Measurements from ENCODE around the gene METTL6. TPM values are rescaled to one million over a fixed set of nuclear protein-coding genes. Genes with fewer than 3 reads are reported as not detected.

METTL6 gene, protein sequence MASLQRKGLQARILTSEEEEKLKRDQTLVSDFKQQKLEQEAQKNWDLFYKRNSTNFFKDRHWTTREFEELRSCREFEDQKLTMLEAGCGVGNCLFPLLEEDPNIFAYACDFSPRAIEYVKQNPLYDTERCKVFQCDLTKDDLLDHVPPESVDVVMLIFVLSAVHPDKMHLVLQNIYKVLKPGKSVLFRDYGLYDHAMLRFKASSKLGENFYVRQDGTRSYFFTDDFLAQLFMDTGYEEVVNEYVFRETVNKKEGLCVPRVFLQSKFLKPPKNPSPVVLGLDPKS
- 24.2 and 30.9 TPM in 2 replicates for total RNA-seq (2014; rRNA removed; shearing (Covaris generic))
- 20.8 and 21.6 TPM in 2 replicates for polyA plus RNA-seq (2016; fragmentation: Nextera tagmentation; extraction: Ambion mirVana)

DNA sequence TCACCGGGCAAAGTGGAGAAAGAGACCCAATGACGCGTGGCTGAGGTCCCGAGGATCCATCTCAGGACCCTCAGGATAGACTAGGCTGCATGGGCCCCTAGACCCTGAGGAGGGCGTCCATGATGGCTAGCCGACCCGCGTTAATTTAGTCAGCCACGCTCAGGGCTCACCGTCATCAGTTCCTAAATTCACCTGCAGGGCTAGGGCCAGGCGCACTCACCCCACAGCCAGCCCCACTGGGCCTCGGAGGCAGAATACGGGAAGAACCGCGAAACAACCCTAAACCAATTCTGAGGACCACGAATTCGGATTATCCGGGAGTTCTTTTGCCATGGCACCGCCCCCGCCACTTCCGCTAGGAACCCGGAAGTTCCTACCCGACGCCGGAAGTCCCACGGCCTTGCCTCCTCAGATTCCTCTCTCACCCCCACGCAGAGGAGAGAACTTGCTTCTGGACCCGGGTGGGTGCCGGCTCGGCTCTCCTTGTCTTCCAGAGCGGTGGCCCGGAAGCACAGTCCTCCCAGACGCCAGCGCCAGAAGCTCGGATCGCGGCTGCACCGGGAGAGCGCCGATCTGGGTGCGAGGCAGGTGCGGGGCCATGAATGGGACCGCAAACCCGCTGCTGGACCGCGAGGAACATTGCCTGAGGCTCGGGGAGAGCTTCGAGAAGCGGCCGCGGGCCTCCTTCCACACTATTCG lies at the start of gene METTL6, which contains the start of gene EAF1:
Gene METTL6, minus strand, starts transcription at position 363 of the 699 bp plus-strand sequence. CDS start 1,033 bp downstream, outside the sequence.
Gene EAF1, plus strand, starts transcription at position 417 of the 699 bp plus-strand sequence. Its CDS starts 182 bp downstream, at position 599.
- 1 to 2% methylated on average over 49 to 52 of the region's 52 CpGs for WGBS, 2 experiments (ENCODE audit: low coverage in 1 of 2, low lambda C conversion rate in 2 of 2, missing lambda C conversion rate in 2 of 2)
- H3K27me3 ChIP-seq (replicated peaks; ENCODE audit: insufficient read depth), result no peaks in the 10 kb centered on the region
- in situ Hi-C loops (cut with MboI), result loop anchor here (10.0 kb wide), 1 partner anchor 127 kb away; no protein-coding TSS in a partner anchor

DNA sequence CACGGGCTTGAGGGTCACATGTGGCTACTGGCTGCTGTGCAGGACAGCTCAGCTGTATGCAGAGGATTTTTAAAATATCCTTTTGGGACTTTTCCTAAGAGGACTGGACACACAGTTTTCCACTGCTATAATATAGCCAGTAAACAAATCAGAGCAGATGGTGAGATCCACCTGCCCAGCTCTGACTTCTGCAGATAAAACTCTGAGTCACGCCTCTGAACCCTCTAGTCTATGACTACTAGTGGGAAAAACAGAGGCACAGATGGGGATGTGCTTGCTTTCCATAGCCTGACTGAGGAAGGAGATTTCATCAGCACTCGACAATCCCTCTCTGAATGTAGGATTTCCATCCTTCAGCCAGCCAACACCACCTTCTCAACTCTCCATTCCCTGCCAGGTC lies 49.0 kb upstream of the METTL6 start:
- 24 to 27% methylated on average over 3 of the region's 3 CpGs for WGBS, 2 experiments (ENCODE audit: low coverage in 1 of 2, low lambda C conversion rate in 2 of 2, missing lambda C conversion rate in 2 of 2)
- no peak for TF ChIP-seq EZH2 (IDR thresholded peaks at IDR 0.05; ENCODE audit: insufficient read depth, poor library complexity, severe bottlenecking)
- Histone ChIP-seq H3K36me3 (ENCODE audit: low read depth) (no peaks in the 10 kb centered on the region), H3K9ac (no peak overlapping the region), H3F3A (ENCODE audit: insufficient read depth) (no peaks in the 10 kb centered on the region), H3K9me3 (ENCODE audit: low read depth) (no peaks in the 10 kb centered on the region), H3K9me2 (ENCODE audit: insufficient read depth) (no peaks in the 10 kb centered on the region), H4K20me1 (ENCODE audit: insufficient read depth) (no peaks in the 10 kb centered on the region), H3K27ac (no peak overlapping the region), H3K4me3 (no peak overlapping the region), H3K79me2 (ENCODE audit: insufficient read depth) (no peaks in the 10 kb centered on the region), H2AFZ (no peak overlapping the region), H3K4me2 (ENCODE audit: unreplicated experiment) (no peak overlapping the region), H3K4me1 (ENCODE audit: insufficient read depth) (no peaks in the 10 kb centered on the region), H3K27me3 (replicated peaks; ENCODE audit: insufficient read depth) (no peaks in the 10 kb centered on the region)
- in situ Hi-C loops (cut with MboI), result no loop called here
- DNase-seq, result peak; percentile 69

More for the DNA sequence above, at the start of gene METTL6, which contains the start of gene EAF1:
- Histone ChIP-seq H3K4me2 (ENCODE audit: unreplicated experiment) (peak within 1 kb of the TSS; percentile 96), H3F3A (ENCODE audit: insufficient read depth) (peaks cover 14% of the 10 kb centered on the region; the same call in 1 of the 2 replicates), H4K20me1 (ENCODE audit: insufficient read depth) (no peaks in the 10 kb centered on the region), H3K4me3 (peak within 1 kb of the TSS; percentile 99), H3K36me3 (ENCODE audit: low read depth) (peaks cover 30% of the 10 kb centered on the region), H3K4me1 (ENCODE audit: insufficient read depth) (peaks cover 19% of the 10 kb centered on the region), H3K9me3 (ENCODE audit: low read depth) (no peaks in the 10 kb centered on the region), H3K27ac (peak within 1 kb of the TSS; percentile 92), H3K9me2 (ENCODE audit: insufficient read depth) (no peaks in the 10 kb centered on the region), H2AFZ (peak within 1 kb of the TSS; percentile 97), H3K79me2 (ENCODE audit: insufficient read depth) (peaks cover 81% of the 10 kb centered on the region), H3K9ac (peak within 1 kb of the TSS; percentile 95)
- TF ChIP-seq EZH2 (IDR thresholded peaks at IDR 0.05; ENCODE audit: insufficient read depth, poor library complexity, severe bottlenecking), result no peak
- no peak for TF ChIP-seq EZH2phosphoT487 (IDR thresholded peaks at IDR 0.05; ENCODE audit: insufficient read depth, low read depth)
- peak; percentile 91 for DNase-seq

DNA sequence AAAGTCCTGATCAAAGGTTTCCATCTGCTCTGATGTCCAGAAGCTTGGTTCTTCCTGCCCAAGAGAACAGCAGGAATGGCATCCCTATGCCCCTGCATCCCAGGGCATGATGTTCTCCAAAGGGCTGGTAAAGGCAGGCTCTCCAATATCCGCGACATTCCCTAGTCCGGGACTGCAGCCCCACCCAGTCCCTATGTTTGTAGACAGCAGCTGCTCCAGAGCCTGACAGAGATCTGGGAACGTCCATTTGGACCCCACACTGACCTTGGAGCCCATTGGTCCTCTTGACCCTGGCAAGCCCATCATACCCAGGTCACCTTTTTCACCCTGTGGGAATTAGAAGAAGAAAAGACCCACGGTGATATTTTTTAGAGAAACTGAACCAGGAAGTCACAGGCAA lies 47.8 kb upstream of the METTL6 start:
- Histone ChIP-seq H4K20me1 (ENCODE audit: insufficient read depth) (no peaks in the 10 kb centered on the region), H2AFZ (no peak overlapping the region), H3K9me3 (ENCODE audit: low read depth) (no peaks in the 10 kb centered on the region), H3K9ac (no peak overlapping the region), H3K4me1 (ENCODE audit: insufficient read depth) (no peaks in the 10 kb centered on the region), H3K4me3 (no peak overlapping the region), H3F3A (ENCODE audit: insufficient read depth) (no peaks in the 10 kb centered on the region), H3K79me2 (ENCODE audit: insufficient read depth) (no peaks in the 10 kb centered on the region), H3K36me3 (ENCODE audit: low read depth) (no peaks in the 10 kb centered on the region), H3K4me2 (ENCODE audit: unreplicated experiment) (no peak overlapping the region), H3K27ac (no peak overlapping the region), H3K9me2 (ENCODE audit: insufficient read depth) (no peaks in the 10 kb centered on the region), H3K27me3 (replicated peaks; ENCODE audit: insufficient read depth) (no peaks in the 10 kb centered on the region)
- no peak for DNase-seq
- 64 to 65% methylated on average over 5 of the region's 5 CpGs for WGBS, 2 experiments (ENCODE audit: low coverage in 1 of 2, low lambda C conversion rate in 2 of 2, missing lambda C conversion rate in 2 of 2)
- in situ Hi-C loops (cut with MboI), result no loop called here
- no peak for TF ChIP-seq EZH2phosphoT487 (IDR thresholded peaks at IDR 0.05; ENCODE audit: insufficient read depth, low read depth)
- no peak for TF ChIP-seq EZH2 (IDR thresholded peaks at IDR 0.05; ENCODE audit: insufficient read depth, poor library complexity, severe bottlenecking)

DNA sequence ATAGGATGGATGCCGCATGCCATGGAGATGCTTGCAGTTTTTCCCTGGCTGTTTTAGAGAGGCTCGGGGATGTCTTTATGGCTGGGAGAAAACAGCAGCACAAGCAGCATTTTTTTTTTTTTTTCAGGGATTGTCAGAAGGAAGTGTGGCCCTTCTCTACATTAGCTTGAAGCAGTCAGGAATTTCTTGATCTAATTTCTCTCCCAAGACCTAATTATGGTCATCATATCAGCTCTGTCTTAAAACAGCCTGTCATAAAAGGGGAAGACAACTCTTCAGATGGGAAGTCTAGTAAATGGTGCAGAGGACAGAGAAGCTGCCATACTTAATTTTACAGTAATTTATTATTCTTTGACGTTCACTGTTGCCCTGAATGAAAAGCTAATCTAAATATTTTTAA lies 44.5 kb upstream of the METTL6 start:
- Histone ChIP-seq H3K4me1 (ENCODE audit: insufficient read depth) (no peaks in the 10 kb centered on the region), H3K79me2 (ENCODE audit: insufficient read depth) (no peaks in the 10 kb centered on the region), H3K4me3 (no peak overlapping the region), H3K9me3 (ENCODE audit: low read depth) (no peaks in the 10 kb centered on the region), H3K27ac (no peak overlapping the region), H3K27me3 (replicated peaks; ENCODE audit: insufficient read depth) (no peaks in the 10 kb centered on the region), H3F3A (ENCODE audit: insufficient read depth) (no peaks in the 10 kb centered on the region), H3K36me3 (ENCODE audit: low read depth) (no peaks in the 10 kb centered on the region), H3K9me2 (ENCODE audit: insufficient read depth) (no peaks in the 10 kb centered on the region), H2AFZ (no peak overlapping the region), H3K9ac (no peak overlapping the region), H3K4me2 (ENCODE audit: unreplicated experiment) (no peak overlapping the region), H4K20me1 (ENCODE audit: insufficient read depth) (no peaks in the 10 kb centered on the region)
- 66 to 67% methylated on average over 3 of the region's 3 CpGs for WGBS, 2 experiments (ENCODE audit: low coverage in 1 of 2, low lambda C conversion rate in 2 of 2, missing lambda C conversion rate in 2 of 2)
- in situ Hi-C loops (cut with MboI), result no loop called here
- DNase-seq, result no peak
- no peak for TF ChIP-seq EZH2phosphoT487 (IDR thresholded peaks at IDR 0.05; ENCODE audit: insufficient read depth, low read depth)
- no peak for TF ChIP-seq EZH2 (IDR thresholded peaks at IDR 0.05; ENCODE audit: insufficient read depth, poor library complexity, severe bottlenecking)

Data from GM23248 (cell line).